Dermis blood vessel endothelial cell (primary cell): ENCODE results near the gene LRTM2. TPM values are rescaled to one million over a fixed set of nuclear protein-coding genes. Genes with fewer than 3 reads are reported as not detected.

ENCODE experiments used
- DNase-seq: peaks from one replicate; pipeline ENCODE4 v3.0.0; 2010
- total RNA-seq: library from RNA; depleted of rRNA; stranded (reverse); fragments of >200 nt; gene quantifications from 2 replicates; pipeline ENCODE4 v1.2.3, GENCODE V29; 2014

The LRTM2 gene
- not detected in 2 replicates for total RNA-seq

DNA sequence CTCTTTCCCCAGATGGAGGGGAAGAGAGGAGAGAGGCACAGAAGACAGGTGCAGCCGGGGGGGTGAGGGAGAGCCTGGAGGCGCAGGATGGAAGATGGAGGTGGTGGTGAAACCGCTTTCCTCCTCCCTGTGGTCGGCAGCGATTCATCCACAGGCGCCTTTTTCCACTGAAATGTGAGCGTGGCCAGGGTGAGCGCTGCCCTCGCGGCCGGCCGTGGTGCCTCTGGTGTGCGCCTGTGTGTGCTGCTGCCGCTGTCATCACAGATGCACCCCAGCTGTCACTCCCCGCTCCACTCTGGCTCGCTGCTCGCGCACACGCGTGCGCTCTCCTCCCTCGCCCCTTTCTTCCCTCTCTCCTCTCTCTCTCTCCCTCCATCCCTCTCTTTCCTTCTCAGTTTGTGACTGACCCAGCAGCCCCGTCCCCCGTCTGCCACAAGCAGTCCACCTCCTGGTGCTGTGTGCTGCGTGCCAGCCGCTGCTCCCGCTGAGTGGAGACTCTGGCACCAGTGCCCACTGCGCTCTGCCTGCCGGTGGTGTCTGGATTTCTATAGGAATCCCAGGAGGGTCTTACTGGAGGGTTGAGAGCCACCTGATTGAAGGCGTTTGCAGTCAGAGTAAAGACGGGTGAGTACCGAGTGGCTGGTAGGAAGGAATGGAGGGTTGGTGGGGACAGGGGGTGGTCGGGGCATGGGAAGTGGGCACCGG is at the start of gene LRTM2:
LRTM2 (plus strand) TSS at position 375 of the 705 bp plus-strand sequence. CDS start 7,584 bp downstream, outside the sequence.
- no peak for DNase-seq

DNA sequence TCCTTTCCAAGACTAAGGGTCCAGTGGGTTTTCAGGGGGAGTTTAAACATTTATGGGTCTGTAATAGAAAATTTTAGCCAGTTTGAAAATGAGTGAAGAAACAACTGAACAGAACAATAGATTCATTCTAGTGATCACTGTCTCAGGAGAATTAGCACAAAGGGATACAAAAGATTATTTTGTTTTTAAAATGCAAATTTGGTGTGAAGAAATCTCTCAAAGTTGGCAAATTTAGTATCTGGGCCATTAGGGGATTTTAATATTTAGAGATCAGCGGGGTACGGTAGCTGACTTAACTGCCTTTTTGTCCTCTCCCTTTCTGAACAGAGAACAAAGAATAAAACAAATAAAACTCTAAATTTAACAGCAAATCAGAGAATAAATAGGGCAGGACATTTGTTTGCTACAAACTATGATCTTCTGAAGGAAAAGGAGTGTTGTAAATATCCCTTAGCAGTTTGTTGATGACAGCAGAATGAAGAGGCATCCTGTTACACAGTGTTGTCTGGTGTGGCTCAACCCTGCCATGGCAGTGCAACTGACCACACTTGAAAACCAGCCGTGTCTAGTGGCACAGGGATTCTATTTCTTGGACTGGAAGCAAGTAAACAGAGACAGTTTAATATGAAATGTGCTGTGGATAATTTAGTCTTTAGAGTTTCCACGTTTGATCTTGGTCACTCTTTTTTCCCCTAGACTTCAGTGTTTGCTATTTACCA is 46.3 kb upstream of the LRTM2 start:
- no peak for DNase-seq

DNA sequence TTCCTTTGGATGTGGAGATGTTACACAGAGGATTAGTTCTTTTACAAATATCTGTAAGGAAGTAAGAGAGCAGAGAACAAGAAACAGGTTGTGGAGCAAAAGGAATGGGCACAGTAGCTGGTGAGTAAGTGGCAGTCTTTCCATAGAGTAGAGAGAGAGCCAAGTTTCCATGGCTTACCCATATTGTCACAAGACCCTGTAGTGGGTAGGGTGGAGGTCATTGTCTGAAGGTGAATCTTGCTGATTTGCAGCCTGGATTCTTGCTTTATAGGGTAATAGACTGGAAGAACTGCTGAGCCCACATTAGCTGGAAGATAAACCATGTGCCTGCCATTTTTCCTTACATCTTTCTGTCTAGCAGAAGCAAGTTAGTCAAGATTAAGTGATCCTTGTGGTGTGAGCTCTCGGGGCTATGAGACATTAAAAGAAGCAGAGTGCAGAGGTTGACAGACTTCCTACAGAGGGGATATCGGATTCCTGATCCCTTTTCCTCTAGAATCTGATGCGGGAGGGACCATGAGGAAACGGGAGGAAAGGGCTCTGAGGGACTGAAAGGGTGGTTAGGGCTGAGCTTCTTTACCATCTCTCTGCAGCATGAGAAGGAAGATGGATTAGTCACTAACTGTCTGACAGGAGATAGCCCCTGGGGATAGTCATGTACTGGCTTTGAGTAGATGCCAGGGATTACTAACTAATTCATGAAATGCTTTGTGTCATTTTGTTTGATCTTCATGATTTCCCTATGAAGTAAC is 44.0 kb upstream of the LRTM2 start:
- DNase-seq, result peak; percentile 52

DNA sequence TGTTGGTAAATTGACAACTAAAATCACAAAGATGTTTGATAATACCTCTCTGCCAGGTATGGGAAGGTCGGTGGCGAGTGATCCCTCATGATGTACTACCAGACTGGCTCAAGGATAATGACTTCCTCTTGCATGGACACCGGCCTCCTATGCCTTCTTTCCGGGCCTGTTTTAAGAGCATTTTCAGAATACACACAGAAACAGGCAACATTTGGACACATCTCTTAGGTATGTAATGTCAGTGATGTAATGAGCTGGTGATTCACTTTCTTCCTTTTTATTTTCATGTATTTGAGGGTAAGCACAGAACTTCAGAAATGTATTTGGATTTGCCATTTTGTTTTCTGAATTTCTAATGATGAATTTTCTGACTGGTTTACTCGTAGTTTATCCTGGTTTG is 42.6 kb upstream of the LRTM2 start:
- DNase-seq, result peak; percentile 23

DNA sequence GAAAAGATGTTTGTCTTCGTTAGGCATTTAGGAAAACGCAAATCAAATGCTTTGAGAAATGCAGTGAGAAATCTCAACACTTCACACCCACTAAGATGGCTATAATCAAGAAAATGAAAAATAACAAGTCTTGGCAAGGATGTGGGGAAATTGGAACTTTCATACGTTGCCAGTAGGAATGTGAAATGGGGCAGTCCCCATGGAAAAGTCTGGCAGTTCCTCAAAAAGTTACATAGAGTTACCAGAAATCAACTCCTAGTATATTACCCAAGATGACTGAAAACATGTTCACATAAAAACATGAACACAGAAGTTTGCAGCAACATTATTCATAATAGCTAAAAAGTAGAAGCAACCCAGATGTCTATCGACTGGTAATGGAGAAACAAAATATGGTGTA is 41.5 kb upstream of the LRTM2 start:
- no peak for DNase-seq

DNA sequence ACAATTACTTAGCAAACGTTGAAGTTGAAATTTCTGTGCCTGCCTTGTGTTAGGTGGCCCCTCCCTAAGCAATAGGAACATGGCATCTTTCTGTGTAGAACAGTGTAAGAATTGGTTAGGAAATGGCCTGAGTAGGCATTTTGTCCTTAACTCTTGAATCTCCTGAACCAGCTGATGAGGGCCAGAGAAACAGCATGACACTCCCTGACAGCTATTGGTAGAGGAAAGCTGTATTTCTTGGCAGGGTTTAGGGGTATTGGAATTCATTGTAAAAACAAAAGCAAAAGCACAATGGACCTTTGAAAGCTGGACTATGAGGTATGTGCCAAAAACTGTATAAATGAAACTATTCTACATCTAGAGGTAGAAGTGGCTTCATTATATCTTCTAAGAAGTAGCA is 40.6 kb upstream of the LRTM2 start:
- peak; percentile 87 for DNase-seq

DNA sequence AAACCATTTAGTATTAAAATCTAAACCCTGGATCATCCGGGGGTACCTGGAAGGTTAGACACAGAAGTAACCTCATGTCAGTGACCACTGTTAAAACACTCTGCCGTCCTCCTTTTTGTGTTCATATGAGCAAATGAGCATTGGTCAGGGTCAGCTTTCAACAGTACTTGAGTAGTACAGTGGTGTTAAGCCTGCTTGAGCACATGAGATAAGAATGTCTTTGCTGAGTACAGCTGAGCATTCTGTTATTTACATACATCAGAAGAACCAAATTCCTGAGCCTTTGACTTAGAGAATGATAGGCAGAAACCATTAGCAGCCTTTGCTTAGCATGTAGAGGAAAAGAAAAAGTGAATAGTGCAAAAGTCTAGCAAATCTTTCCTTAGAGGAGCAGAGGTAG is 38.6 kb upstream of the LRTM2 start:
- DNase-seq, result no peak

DNA sequence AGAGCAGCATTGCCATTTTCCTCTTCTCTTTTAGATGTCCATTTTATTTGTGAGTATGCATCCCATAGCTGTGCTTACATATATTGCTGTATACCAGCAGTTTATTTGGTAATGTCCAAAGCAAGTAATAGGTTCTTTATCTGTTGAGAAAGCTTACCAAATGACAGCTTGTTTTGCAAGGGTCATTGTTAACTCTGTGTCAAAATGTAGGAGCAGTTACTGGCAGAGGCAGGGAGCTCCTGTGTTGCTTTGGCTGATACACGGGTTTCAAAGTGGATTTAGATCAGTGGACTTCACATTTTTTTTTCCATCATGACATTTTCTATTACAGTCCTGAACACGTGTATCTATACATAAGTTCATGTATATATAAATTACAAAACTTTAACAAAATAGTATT is 38.1 kb upstream of the LRTM2 start:
- DNase-seq, result no peak

DNA sequence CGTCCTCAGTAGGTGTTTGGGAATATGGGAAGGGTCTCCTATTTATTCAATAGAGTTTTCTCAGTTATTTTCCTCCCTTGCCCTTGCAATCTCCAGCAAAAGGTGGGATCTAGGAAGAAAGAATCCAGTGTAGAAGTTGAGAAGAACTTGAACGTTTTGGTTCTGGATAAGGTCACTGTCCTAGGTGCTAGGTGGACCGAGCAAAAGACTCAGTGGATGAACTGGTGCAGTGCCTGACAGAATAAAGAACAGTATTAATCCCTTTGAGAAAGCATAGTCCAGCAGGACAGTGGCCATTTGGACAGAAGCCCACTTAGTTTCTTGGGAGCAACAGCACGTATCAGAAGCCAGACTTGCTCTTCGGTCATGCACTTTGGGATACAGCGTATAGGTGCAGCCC is 32.7 kb upstream of the LRTM2 start:
- no peak for DNase-seq

DNA sequence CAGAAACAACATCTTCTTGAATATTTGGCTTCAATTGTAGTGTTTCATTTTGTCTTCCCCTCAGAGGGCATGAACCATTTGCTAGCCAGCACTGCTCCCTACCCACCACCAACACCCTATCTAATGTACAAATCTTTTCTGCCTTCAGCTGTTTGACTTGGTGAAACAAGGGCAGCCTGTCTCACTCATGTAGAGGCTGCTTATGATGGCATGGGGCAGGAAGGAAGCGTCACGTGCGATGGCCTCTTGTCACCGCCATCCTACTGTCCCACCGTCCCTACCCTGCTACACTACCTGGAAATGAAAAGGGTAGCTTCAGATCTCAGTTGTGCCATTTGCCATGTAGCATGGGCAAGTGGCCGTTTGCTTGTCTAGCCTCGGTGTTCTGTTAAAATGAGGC is 29.9 kb upstream of the LRTM2 start:
- no peak for DNase-seq

DNA sequence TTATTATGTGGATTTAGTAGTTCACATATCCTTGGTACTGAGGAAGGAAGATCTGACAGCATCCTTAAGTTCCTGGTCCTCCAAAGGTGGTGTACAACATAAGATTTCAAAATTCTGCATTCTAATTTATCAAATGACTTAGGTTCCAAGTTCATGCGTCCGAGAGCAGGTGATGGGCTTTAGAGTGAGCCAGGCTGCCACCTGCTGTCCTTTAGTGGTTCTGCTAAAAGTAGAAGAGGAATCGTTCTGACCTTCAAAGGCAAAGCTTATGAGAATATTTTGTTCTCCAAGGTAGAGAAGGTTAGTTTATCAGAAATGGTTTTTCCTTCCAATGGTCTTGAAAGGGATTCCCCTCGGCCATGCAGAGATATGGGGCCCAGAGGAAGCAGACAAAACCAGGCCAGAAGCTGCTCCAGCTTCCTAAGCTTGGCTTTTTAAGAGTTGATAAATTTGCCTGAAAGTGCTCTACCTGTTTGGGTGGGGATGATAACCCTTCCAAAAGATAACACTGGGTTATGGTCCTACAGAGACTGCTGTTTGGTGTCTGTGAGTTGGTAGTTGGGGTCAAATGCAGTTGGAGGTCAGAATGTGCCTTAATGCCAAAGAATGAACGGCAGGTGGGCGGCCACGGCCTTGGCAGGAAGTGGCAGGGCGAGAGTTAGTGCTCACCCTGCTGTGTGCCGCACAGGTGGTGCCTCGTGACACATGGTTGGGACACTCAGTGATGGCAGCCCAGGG is 29.1 kb upstream of the LRTM2 start:
- DNase-seq, result peak; percentile 85

DNA sequence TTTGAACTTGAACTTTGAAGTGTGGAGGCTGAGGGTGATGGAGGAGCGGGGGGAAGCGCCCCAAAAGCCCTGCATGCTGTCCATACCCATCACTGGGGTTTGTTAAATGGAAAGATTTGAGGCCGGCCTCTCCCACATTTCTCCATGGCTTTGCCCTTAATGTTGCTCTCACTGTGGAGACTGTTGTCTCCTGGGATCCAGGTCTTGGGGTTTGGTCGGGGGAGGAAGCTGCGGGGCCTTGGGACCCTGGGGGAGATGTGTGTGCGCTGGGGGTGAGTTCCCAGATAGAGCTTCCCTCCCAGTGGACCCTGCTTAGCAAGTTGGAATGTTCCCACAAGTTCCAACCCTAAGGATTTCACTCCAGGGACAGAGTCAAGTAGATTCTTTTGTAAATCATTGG is 28.0 kb upstream of the LRTM2 start:
- DNase-seq, result no peak

DNA sequence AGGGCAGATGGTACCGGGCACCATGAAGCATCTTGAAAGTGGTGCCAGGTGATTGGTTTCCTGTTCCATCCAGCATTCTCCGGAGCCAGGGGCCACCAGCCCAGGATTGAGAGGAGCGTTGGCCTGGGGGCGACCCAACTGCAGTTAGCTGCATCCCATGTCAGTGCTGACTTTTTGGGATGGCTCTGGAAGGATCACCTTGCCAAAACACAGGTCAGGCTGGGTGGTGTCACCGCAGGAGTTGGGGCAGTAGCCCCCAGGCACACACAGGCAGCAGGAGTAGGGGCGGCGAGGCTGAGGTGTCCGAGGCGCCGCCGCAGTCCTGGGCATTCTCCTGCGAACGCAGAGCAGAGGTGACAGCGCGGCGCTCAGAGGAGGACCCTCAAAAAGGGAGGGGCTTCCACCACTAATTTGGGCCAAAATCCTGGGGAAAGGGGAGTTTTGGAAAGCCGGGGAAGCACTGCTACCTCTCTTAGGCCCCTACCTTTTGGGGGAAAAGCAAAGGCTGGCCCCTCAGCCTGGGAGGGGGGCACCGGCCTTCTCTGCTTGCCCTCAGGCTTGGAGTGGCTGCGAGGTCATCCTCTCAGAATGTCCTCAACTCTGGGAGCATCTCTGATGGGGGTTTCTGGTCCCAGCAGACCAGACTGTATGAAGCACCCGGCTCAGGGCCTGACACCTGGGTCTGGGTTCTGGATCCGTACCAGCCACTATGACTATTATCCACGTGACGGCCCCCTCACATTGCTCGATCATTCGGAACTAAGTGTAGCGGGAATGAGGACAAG is 26.7 kb upstream of the LRTM2 start:
- DNase-seq, result no peak

DNA sequence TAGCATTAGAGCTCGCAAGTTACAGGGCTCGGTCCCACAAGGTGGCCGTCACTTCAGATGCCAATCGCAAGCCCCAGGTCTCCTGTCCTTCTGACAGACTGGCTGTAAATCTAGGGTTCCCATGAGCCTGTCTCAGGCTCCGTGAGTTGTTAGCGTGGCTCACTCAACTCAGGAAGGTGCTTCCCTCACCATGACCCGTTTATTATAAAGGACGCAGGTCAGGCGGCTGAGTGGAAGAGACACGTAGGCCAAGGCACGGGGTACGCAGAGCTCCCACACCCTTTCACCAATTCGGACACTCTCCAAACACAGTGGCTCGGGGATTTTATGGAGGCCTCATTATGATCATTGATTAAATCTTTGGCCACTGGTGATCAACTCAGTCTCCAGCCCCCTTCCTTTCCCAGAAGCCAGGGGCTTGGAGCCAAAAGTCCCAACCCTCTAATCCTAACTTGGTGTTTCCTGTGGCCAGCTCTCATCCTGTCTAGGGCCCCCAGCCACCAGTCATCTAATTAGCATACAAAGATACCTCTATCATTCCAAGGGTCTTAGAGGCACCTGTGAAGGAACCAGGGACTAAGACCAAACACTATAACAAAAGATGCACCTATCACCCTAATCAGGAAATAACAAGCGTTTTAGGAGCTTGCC is 25.8 kb upstream of the LRTM2 start:
- DNase-seq, result no peak

DNA sequence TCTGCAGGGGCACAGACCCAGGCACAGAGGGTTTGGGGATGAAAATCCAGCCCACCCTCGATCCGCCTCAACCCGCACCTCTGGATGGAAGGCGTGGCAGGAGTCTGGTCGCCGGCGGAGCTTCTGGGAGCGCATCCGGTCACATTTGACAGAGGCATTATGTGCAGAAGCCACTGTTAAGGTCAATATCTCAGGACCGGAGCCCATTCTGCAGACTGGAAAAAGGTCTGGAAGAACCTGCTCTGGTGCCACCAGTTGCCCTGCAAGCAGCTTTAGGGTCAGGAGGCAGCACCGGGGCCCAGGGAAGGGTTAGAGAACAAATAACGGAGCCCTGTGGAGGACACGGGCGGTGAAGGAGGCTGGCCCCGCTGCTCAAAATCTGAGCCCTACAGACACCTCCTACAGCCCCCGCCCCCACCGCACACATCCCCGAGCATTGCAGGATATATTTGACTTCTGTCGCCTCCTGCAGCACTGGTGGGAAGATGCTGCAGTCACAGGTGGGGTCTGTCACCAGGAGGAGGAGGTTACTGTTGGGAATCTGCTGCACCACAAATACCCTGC is 25.1 kb upstream of the LRTM2 start:
- DNase-seq, result no peak

DNA sequence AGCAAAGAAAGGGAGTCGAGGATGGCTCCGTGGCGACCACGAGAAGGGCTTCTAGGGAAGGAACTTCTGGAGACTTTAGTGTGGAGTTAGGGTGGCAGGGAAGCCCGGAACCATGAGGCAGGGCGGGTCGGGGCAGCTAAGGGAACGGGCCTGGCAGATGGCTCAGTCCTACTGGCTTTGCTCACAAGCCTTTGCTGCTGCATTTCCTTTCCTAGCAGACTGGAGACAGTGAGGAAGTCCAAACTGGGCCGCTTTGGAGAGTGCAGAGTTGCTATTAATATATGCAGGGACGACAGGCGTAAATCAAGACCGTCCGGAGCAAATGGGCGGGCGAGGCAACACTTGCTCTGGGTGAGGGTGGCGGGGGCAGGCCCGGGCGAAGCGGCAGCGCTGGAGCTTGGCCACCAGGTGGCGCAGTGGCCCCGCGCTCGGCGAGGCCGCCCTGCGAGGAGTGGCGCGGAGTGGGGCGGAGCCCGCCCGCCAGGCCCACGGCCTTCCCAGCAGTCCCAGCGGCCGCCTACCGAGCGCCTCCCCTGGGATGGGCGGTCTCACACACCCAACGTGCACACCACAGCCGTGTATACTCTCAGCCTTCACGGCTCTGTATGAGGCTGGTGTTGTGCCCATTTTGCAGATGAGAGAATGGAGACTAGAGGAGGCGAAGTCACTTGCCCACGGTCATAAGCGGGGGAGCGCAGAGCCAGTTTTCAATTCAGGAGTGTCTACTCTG is 24.4 kb upstream of the LRTM2 start:
- peak; percentile 92 for DNase-seq

DNA sequence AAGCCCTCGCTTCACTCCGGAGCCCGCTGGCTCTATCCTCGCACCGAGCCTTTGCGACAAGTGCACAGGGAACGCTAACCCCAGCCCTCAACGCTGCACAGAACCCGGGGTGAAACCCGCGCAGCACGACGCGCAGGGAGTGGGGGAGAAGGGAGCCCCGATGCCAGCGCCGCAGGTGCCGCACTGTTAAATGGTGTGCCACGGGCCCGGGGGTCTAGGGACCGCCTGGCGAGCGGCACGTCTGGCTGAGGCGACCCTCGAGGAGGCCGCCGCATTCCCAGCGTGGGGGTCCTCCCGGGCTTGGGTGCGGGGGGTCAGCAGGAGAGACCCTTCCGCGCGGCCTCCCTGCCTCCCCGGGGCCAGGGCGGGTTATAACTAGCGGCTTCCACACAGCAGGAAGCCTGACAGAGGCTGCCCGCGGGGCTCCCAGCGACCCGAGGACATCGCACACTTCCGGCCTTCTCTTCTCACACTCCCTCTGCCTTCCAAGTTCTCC is 23.8 kb upstream of the LRTM2 start:
- DNase-seq, result peak; percentile 24

DNA sequence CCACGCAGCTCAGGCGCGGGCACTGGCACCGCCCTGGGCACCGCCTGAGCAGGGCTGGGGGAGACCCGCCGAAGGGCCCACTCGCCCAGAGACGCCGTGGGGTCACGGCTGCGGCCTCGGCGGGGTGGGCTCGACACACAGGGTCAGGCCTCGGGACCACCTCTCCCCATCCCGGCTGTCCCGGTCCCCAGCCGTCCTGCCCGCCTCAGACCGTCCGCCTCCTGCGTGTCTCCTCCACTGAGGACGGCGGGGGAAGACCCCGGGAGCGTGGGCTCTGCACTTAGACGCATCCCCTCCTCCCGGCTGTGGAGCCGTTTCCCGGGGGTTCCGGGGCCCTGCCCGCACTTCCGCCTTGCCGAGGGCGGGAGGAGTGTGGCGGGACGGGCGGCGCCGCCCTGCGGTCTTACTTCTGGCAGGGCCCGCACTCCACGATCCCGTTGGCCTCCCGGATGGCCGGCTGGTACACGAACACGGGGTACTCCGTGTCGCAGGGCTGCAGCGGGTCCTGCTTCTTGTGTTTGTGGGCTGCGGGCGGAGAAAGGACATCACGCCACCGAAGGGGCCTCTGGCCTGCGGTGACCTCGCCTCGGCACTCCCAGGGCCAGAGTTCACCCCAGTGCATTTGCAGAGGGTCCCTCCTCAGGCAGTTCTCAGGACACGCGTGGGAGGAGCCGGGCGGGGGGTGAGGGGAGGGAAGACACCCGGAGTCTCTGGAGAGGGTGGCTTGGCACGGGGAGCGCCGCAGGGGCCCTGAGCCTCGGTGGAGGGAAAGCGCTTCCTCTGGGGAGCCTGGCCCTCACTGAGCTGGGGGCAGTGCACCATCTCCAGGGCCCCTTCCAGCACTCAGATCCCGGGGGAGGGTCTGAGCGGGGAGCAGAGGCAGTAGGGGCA is 23.1 kb upstream of the LRTM2 start:
- no peak for DNase-seq

DNA sequence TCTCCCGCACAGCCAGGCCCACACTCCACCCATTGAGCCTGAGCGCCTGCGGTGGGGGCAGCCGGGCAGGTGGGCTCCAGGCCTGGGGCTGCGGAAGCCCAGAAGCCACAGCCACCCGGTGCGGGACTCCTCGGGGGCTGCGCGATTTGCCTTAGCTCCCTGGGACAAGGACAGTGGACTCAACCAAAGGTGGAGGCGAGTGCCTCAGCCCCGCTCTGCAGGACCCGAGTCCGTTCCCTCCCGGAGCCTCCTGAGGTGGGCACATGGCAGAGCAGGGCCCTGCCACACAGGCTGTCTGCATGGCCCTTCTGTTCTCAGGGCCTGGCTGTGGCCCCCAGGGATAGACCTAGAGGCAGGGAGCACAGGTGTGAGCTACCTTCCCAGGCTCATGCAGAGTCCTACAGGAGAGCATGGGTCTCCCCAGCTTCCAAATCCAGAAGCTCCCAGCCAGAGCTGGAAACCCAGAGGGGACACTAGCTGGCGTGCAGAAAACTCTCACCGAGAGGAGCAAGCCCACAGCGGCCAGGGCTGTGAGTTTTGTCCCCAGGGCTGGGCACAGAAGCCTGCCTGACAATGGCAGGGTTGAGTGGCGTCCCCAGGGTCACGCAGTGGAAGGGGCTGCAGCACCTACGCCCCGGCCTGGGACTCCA is 22.2 kb upstream of the LRTM2 start:
- no peak for DNase-seq
